Right hindlimb (tissue), 1 donor: ENCODE measurements around the gene ETF1.
"Not testable (repeated sequence)": the region's sequence is repeated elsewhere in the genome, so short reads cannot be mapped to it uniquely, and the experiment has no call there.

Experiments used
- DNase-seq: peaks from one replicate; pipeline ENCODE4 v3.0.0-alpha.2; 2018

Gene ETF1

GRCh38 chr5:138528208-138528607 lies 14.8 kb downstream of the ETF1 start:
- no peak for DNase-seq

- DNase-seq = no peak
Observed at GRCh38 chr5:138527170-138527569, 15.9 kb downstream of the ETF1 start.

GRCh38 chr5:138523406-138523805 lies 19.6 kb downstream of the ETF1 start:
- no peak for DNase-seq

GRCh38 chr5:138520971-138521370 lies 22.1 kb downstream of the ETF1 start:
- DNase-seq = no peak

GRCh38 chr5:138517437-138517836 lies 25.6 kb downstream of the ETF1 start:
- DNase-seq = no peak

- DNase-seq = no peak
Observed at GRCh38 chr5:138515556-138516245, 27.3 kb downstream of the ETF1 start.

GRCh38 chr5:138514021-138514420 lies 29.0 kb downstream of the ETF1 start:
- DNase-seq = no peak

- no peak for DNase-seq
Observed at GRCh38 chr5:138508958-138509357, 34.1 kb downstream of the ETF1 start.

GRCh38 chr5:138507485-138507884 lies 35.6 kb downstream of the ETF1 start:
- DNase-seq = not testable (repeated sequence)

- no peak for DNase-seq
Observed at GRCh38 chr5:138506370-138507306, 36.4 kb downstream of the ETF1 start.

- DNase-seq = no peak
Observed at GRCh38 chr5:138504799-138505198, 38.2 kb downstream of the ETF1 start.

GRCh38 chr5:138503487-138504270 lies 39.4 kb downstream of the ETF1 start:
- DNase-seq = peak; percentile 49

GRCh38 chr5:138502521-138502920 lies 40.5 kb downstream of the ETF1 start:
- DNase-seq = no peak

GRCh38 chr5:138502121-138502520 lies 40.9 kb downstream of the ETF1 start:
- DNase-seq = no peak

GRCh38 chr5:138498376-138498775 lies 44.7 kb downstream of the ETF1 start:
- no peak for DNase-seq

GRCh38 chr5:138495351-138495750 lies 47.7 kb downstream of the ETF1 start:
- DNase-seq = no peak

- DNase-seq = no peak
Observed at GRCh38 chr5:138492560-138493045, 50.4 kb downstream of the ETF1 start.

GRCh38 chr5:138491669-138492559 lies 51.1 kb downstream of the ETF1 start:
- DNase-seq = peak; percentile 96

GRCh38 chr5:138491284-138491648 lies 51.8 kb downstream of the ETF1 start:
- DNase-seq = no peak

GRCh38 chr5:138490648-138491283 lies 52.3 kb downstream of the ETF1 start:
- no peak for DNase-seq

GRCh38 chr5:138489683-138490061 lies 53.4 kb downstream of the ETF1 start:
- peak; percentile 69 for DNase-seq
